HepG2 (cell line): ENCODE measurements around the gene RRAD. TPM values are rescaled to one million over a fixed set of nuclear protein-coding genes. Genes with fewer than 3 reads are reported as not detected.

Experiments used
- AGO1 ChIP-seq: fragments of 200-400 bp; formaldehyde crosslinking; IDR thresholded peaks from 2 replicates; pipeline ENCODE4 v1.6.1; 2017; ENCODE audit warnings: mild to moderate bottlenecking, low read depth, low read length, moderate library complexity; ENCODE audit not compliant: poor library complexity, severe bottlenecking
- ATAD3A ChIP-seq: sonication (generic); formaldehyde crosslinking; IDR thresholded peaks from 2 replicates; pipeline ENCODE4 v1.4.0; 2020; ENCODE audit warnings: missing genetic modification reagents
- CENPX ChIP-seq: sonication (generic); formaldehyde crosslinking; IDR thresholded peaks from 2 replicates; pipeline ENCODE4 v1.9.0; 2021; ENCODE audit warnings: mild to moderate bottlenecking, missing genetic modification reagents, moderate library complexity
- MEF2D ChIP-seq: sonication (generic); formaldehyde crosslinking; IDR thresholded peaks from 2 replicates; pipeline ENCODE4 v1.5.1; 2020; ENCODE audit warnings: mild to moderate bottlenecking, missing genetic modification reagents
- MIXL1 ChIP-seq: IDR thresholded peaks from 2 replicates; pipeline ENCODE4 v1.6.1; 2016
- STAT5B ChIP-seq: sonication (generic); formaldehyde crosslinking; IDR thresholded peaks from 2 replicates; pipeline ENCODE4 v1.4.0; 2020; ENCODE audit warnings: missing genetic modification reagents
- SUZ12 ChIP-seq: fragments of 150-350 bp; IDR thresholded peaks from 2 replicates; pipeline ENCODE4 v1.6.1; 2014; ENCODE audit warnings: low read depth, low read length
- TAF15 ChIP-seq: fragments of 200-400 bp; formaldehyde crosslinking; IDR thresholded peaks from one replicate; pipeline ENCODE4 v1.6.1; 2018; ENCODE audit warnings: mild to moderate bottlenecking, low read depth, low read length; ENCODE audit not compliant: poor library complexity, severe bottlenecking
- THAP11 ChIP-seq: IDR thresholded peaks from 2 replicates; pipeline ENCODE4 v1.6.1; 2016; ENCODE audit warnings: missing biosample characterization, missing genetic modification reagents
- ZC3H4 ChIP-seq: sonication (generic); formaldehyde crosslinking; IDR thresholded peaks from 2 replicates; pipeline ENCODE4 v1.4.0; 2020; ENCODE audit warnings: missing genetic modification reagents, borderline replicate concordance
- ZFAT ChIP-seq: sonication (generic); formaldehyde crosslinking; conservative IDR thresholded peaks from 2 replicates; pipeline ENCODE4 v1.8.1; 2023; ENCODE audit warnings: missing genetic modification reagents, inconsistent platforms
- ZNF205 ChIP-seq: IDR thresholded peaks from 2 replicates; pipeline ENCODE4 v1.6.1; 2018; ENCODE audit warnings: missing biosample characterization, missing genetic modification reagents
- ZNF256 ChIP-seq: sonication (generic); formaldehyde crosslinking; conservative IDR thresholded peaks from 2 replicates; pipeline ENCODE4 v1.4.0; 2020; ENCODE audit warnings: missing genetic modification reagents
- ZNF564 ChIP-seq: sonication (generic); formaldehyde crosslinking; IDR thresholded peaks from 2 replicates; pipeline ENCODE4 v1.8.1; 2023; ENCODE audit warnings: mild to moderate bottlenecking, missing genetic modification reagents
- ZNF678 ChIP-seq: sonication (generic); formaldehyde crosslinking; IDR thresholded peaks from 2 replicates; pipeline ENCODE4 v1.4.0; 2020; ENCODE audit warnings: mild to moderate bottlenecking, missing genetic modification reagents
- ZNF782 ChIP-seq: sonication (generic); formaldehyde crosslinking; IDR thresholded peaks from 2 replicates; pipeline ENCODE4 v1.4.0; 2020; ENCODE audit warnings: missing genetic modification reagents, mild to moderate bottlenecking, borderline replicate concordance
- ZNF788 ChIP-seq: sonication (generic); formaldehyde crosslinking; IDR thresholded peaks from 2 replicates; pipeline ENCODE4 v1.5.0; 2020; ENCODE audit warnings: mild to moderate bottlenecking, missing genetic modification reagents, borderline replicate concordance
- ZNF883 ChIP-seq: sonication (generic); formaldehyde crosslinking; IDR thresholded peaks from 2 replicates; pipeline ENCODE4 v1.5.1; 2020; ENCODE audit warnings: mild to moderate bottlenecking, missing genetic modification reagents; ENCODE audit errors: not compliant biosample characterization
- polyA plus RNA-seq, 8 experiments: library from polyadenylated mRNA; depleted of rRNA in 3 of 8; stranded (reverse) in 7 of 8; unstranded in 1 of 8; fragments of >200 nt; fragmentation: Illumina TruSeq in 4 of 8; extraction: Trizol in 4 of 8; gene quantifications; 2 replicates each; pipeline versions ENCODE4 v1.2.1 to v1.2.3, GENCODE V29; 2011 to 2016; ENCODE audit warnings: low read depth in 4 of 8, missing spikeins in 1 of 8, mixed read lengths in 1 of 8; ENCODE audit not compliant: insufficient read depth in 1 of 8
- total RNA-seq, 5 experiments: library from RNA; depleted of rRNA; stranded (reverse); fragments of >200 nt; fragmentation: Illumina TruSeq; extraction: Trizol; gene quantifications; 2 replicates each; pipeline ENCODE4 v1.2.3, GENCODE V29; 2016; ENCODE audit warnings: low read depth in 1 of 5
- TF ChIP-seq, protein P1 (sequence below): sonication (generic); formaldehyde crosslinking; IDR thresholded peaks from 2 replicates; pipeline ENCODE4 v1.5.0; 2020; ENCODE audit warnings: mild to moderate bottlenecking, missing genetic modification reagents
- TF ChIP-seq, protein P2 (sequence below): sonication (generic); formaldehyde crosslinking; IDR thresholded peaks from 2 replicates; pipeline ENCODE4 v1.8.0; 2022; ENCODE audit warnings: mild to moderate bottlenecking, missing genetic modification reagents, moderate library complexity
- TF ChIP-seq, protein P3 (sequence below): sonication (generic); formaldehyde crosslinking; IDR thresholded peaks from 2 replicates; pipeline ENCODE4 v1.4.0; 2020; ENCODE audit warnings: missing genetic modification reagents
- TF ChIP-seq, protein P4 (sequence below): sonication (generic); formaldehyde crosslinking; conservative IDR thresholded peaks from 2 replicates; pipeline ENCODE4 v1.4.0; 2020; ENCODE audit warnings: missing genetic modification reagents
- TF ChIP-seq, protein P5 (sequence below): sonication (generic); formaldehyde crosslinking; IDR thresholded peaks from 2 replicates; pipeline ENCODE4 v1.8.0; 2022; ENCODE audit warnings: missing genetic modification reagents, mild to moderate bottlenecking, inconsistent platforms, borderline replicate concordance

RRAD gene
- total and polyA plus RNA-seq, 2 of the 13 experiments (the other 11 are each of a cell fraction or from before 2014, with no cell fraction given), result 0.80 to 1.1 TPM

DNA sequence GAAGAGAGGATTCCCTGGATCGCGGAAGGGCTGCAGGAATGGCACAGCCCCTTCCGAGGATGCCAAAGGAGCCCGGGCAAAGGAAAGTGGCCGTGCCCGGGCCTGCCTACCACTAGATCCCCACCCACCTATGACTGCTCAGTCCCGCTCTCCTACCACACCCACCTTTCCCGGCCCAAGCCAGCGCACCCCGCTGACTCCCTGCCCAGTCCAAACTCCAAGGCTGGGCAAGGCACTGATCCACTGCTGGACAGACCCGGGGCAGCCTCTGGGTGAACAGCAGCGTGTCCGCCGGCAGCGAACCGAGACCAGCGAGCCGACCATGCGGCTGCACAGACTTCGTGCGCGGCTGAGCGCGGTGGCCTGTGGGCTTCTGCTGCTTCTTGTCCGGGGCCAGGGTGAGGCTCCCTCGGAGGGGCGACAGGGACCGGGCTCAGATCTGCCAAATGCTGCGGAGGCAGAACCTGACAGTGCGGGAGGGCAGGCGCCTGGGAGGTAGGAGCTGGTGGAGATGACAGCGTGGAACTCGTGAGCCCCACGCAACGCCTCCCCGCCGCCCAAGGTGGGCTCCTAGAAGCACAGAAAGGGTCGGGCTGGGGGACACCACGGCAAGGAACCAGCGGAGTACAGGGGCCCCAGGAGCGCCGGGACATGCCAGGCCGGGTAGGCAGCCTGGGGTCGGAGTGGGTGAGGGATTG lies 10.1 kb upstream of the RRAD start, which contains the start of gene CES2 (continued):
- TF ChIP-seq ZC3H4 (CRISPR knock-in tag) (0 out of 2 replicates have a peak, but pooled peaks have one; percentile 40), ZNF205 (CRISPR knock-in tag) (no peak), ZNF782 (no peak), TAF15 (peak; percentile 60), ZNF788 (CRISPR knock-in tag) (peak; percentile 94), ZFAT (CRISPR knock-in tag) (peak; percentile 44; the same call in 1 of the 2 replicates), ZNF256 (CRISPR knock-in tag) (0 out of 2 replicates have a peak, but pooled peaks have one; percentile 24), SUZ12 (no peak), ZNF883 (CRISPR knock-in tag) (peak; percentile 67), MIXL1 (CRISPR knock-in tag) (no peak), AGO1 (peak; percentile 63), CENPX (CRISPR knock-in tag) (no peak), ZNF678 (CRISPR knock-in tag) (no peak), ZNF564 (CRISPR knock-in tag) (no peak; the same call in 1 of the 2 replicates), ATAD3A (CRISPR knock-in tag) (no peak), STAT5B (CRISPR knock-in tag) (no peak), THAP11 (CRISPR knock-in tag) (peak; percentile 50; the same call in 1 of the 2 replicates), MEF2D (CRISPR knock-in tag) (peak; percentile 65; the same call in 1 of the 2 replicates)
- TF ChIP-seq, protein P1, sequence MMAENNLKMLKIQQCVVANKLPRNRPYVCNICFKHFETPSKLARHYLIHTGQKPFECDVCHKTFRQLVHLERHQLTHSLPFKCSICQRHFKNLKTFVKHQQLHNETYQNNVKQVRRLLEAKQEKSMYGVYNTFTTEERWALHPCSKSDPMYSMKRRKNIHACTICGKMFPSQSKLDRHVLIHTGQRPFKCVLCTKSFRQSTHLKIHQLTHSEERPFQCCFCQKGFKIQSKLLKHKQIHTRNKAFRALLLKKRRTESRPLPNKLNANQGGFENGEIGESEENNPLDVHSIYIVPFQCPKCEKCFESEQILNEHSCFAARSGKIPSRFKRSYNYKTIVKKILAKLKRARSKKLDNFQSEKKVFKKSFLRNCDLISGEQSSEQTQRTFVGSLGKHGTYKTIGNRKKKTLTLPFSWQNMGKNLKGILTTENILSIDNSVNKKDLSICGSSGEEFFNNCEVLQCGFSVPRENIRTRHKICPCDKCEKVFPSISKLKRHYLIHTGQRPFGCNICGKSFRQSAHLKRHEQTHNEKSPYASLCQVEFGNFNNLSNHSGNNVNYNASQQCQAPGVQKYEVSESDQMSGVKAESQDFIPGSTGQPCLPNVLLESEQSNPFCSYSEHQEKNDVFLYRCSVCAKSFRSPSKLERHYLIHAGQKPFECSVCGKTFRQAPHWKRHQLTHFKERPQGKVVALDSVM (CRISPR knock-in tag), result 0 out of 2 replicates have a peak, but pooled peaks have one; percentile 16
- TF ChIP-seq, protein P2, sequence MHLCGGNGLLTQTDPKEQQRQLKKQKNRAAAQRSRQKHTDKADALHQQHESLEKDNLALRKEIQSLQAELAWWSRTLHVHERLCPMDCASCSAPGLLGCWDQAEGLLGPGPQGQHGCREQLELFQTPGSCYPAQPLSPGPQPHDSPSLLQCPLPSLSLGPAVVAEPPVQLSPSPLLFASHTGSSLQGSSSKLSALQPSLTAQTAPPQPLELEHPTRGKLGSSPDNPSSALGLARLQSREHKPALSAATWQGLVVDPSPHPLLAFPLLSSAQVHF (CRISPR knock-in tag), result peak; percentile 92; the same call in 1 of the 2 replicates
- TF ChIP-seq, protein P3, sequence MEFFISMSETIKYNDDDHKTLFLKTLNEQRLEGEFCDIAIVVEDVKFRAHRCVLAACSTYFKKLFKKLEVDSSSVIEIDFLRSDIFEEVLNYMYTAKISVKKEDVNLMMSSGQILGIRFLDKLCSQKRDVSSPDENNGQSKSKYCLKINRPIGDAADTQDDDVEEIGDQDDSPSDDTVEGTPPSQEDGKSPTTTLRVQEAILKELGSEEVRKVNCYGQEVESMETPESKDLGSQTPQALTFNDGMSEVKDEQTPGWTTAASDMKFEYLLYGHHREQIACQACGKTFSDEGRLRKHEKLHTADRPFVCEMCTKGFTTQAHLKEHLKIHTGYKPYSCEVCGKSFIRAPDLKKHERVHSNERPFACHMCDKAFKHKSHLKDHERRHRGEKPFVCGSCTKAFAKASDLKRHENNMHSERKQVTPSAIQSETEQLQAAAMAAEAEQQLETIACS, result peak; percentile 29; the same call in 1 of the 2 replicates
- TF ChIP-seq, protein P4, sequence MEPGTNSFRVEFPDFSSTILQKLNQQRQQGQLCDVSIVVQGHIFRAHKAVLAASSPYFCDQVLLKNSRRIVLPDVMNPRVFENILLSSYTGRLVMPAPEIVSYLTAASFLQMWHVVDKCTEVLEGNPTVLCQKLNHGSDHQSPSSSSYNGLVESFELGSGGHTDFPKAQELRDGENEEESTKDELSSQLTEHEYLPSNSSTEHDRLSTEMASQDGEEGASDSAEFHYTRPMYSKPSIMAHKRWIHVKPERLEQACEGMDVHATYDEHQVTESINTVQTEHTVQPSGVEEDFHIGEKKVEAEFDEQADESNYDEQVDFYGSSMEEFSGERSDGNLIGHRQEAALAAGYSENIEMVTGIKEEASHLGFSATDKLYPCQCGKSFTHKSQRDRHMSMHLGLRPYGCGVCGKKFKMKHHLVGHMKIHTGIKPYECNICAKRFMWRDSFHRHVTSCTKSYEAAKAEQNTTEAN, result 0 out of 2 replicates have a peak, but pooled peaks have one; percentile 47
- TF ChIP-seq, protein P5, sequence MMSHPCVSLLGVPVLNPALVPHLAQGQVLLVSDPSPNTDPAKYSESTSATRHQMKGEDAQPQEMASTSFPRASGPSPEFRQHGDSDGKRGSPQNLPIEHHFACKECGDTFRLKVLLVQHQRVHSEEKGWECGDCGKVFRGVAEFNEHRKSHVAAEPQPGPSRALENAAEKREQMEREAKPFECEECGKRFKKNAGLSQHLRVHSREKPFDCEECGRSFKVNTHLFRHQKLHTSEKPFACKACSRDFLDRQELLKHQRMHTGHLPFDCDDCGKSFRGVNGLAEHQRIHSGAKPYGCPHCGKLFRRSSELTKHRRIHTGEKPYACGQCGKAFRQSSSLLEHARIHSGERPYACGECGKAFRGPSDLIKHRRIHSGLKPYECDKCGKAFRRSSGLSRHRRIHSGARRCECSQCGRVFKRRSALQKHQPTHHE, result 0 out of 2 replicates have a peak, but pooled peaks have one; percentile 24
